Epithelial cell of esophagus (primary cell): ENCODE measurements around the gene GSDME.
"Not testable (repeated sequence)": the region's sequence is repeated elsewhere in the genome, so short reads cannot be mapped to it uniquely, and the experiment has no call there.

Experiments
- DNase-seq: peaks from one replicate; pipeline ENCODE4 v3.0.0; 2010; ENCODE audit warnings: low read depth
- H3K4me3 ChIP-seq: 2 replicates; pipeline ENCODE4 v1.5.1; 2011; ENCODE audit warnings: mild to moderate bottlenecking, low read length, control low read depth
- TF ChIP-seq, protein P1 (sequence below): IDR thresholded peaks from 2 replicates; pipeline ENCODE4 v1.5.1; 2011; ENCODE audit warnings: low read depth, mild to moderate bottlenecking, low read length, control low read depth, inconsistent platforms; ENCODE audit not compliant: insufficient read depth; ENCODE audit errors: missing control alignments

The GSDME gene

DNA sequence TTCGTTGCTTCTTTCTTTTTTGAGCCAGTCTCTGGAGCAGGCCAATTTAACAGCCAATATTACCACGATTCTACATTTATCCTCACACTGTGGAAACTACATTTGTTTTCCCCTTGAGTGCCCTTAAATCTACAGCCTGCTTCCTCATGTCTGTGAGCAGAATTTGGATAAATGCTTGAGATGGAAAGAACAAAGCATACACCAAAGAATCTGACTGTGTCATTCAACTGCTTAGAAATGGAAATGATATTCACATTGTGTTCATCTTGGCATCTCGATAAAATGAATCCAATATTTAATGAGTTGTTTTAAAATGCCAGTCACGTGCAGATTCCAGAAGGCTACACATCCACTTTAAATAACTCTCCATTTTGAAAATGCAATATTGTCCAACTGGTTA is 41.0 kb upstream of the GSDME start:
- no peak for DNase-seq
- no peak overlapping the region for H3K4me3 ChIP-seq
- TF ChIP-seq, protein P1, sequence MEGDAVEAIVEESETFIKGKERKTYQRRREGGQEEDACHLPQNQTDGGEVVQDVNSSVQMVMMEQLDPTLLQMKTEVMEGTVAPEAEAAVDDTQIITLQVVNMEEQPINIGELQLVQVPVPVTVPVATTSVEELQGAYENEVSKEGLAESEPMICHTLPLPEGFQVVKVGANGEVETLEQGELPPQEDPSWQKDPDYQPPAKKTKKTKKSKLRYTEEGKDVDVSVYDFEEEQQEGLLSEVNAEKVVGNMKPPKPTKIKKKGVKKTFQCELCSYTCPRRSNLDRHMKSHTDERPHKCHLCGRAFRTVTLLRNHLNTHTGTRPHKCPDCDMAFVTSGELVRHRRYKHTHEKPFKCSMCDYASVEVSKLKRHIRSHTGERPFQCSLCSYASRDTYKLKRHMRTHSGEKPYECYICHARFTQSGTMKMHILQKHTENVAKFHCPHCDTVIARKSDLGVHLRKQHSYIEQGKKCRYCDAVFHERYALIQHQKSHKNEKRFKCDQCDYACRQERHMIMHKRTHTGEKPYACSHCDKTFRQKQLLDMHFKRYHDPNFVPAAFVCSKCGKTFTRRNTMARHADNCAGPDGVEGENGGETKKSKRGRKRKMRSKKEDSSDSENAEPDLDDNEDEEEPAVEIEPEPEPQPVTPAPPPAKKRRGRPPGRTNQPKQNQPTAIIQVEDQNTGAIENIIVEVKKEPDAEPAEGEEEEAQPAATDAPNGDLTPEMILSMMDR, result no peak

GRCh38 chr7:24797270-24797669 is 40.0 kb upstream of the GSDME start:
- TF ChIP-seq, protein P1, result peak; percentile 17
- H3K4me3 ChIP-seq, result no peak overlapping the region
- peak; percentile 33 for DNase-seq

DNA sequence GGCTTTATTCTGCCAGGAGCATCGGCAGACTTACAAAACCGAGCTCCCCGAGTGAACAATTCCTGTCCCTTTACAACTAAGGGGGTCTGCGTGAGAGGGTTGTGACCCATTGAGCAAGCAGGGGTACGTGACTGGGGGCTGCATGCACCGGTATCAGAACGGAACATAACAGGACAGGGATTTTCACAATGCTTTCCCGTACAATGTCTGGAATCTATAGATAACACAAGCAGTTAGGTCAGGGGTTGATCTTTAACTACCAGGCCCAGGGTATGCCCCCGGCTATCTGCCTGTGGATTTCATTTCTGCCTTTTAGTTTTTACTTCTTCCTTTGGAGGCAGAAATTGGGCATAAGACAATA is 38.1 kb upstream of the GSDME start:
- H3K4me3 ChIP-seq, result no peak overlapping the region
- DNase-seq, result no peak
- TF ChIP-seq, protein P1, result no peak

DNA sequence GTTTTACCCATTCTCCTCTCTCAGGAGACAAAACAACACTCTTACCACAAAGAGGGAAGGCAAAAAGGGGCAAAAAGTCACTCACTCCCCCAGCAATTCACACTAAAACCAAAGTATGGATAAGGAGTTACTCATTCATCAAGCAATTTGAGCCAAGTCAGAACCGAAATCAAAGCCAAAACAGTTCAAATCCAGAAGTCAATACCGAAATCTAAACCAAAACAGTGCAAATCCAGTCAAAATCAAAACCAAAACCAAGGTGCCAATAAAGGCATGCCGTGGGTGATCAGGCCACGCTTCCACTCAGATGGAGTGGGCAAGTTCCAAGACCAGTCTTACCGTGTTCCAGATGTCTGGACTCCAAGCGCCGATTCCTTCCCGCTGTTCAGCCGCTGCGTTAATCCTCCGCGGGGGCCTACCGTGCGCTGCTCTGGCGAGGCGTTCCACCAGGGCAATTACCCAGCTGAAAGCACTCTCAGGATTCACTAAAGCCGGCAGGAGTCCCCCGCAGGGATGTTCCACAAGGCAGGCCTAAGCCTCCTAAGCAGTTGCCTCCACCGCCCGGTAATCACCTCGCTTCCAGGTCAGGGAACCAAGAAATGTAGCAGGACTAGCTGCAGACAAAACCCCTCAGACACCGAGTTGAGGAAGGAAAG is 37.6 kb upstream of the GSDME start:
- H3K4me3 ChIP-seq, DNase-seq: not testable (repeated sequence)

DNA sequence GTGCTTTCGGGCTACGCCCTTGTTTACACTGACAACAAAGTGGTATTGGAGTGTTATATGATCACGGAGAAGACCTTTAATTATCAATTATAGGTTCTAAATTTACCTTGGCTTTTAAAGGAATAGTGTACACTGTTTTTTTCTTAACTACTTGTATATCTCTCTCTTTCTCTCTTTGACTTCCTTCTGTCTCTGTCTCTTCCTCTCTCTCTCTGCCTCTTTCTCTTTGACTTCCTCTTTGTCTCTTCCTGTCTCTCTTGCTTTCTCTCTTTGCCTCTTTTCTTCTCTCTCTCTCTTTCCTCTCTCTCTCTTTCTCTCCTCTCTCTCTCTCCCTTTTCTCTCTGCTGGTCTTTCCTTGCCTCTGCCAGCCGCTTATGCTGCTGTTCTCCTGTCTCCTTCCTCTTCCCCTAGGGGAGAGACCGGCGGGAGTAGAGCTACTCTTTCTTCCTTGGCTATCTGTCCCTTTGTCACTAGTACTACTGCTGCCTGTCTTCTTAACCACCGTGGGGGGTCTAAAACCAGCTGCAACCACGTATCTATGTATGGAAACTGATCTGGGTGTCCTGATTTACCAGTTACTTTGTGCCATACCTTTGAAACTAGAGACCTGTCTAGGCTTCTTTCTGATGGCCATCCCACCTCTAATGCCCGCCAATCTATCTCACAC is 36.9 kb upstream of the GSDME start:
- no peak overlapping the region for H3K4me3 ChIP-seq
- TF ChIP-seq, protein P1, result no peak
- DNase-seq, result no peak

- no peak overlapping the region for H3K4me3 ChIP-seq
- TF ChIP-seq, protein P1, result no peak
- DNase-seq, result peak; percentile 80
Observed at GRCh38 chr7:24788961-24789576, 31.8 kb upstream of the GSDME start.

- H3K4me3 ChIP-seq, result no peak overlapping the region
- TF ChIP-seq, protein P1, result peak; percentile 45
- DNase-seq, result no peak
Observed at GRCh38 chr7:24788075-24788474, 30.8 kb upstream of the GSDME start.
